HEK293T (cell line): ENCODE results near the gene ATG3.

ENCODE experiments used
- BHLHE40 ChIP-seq: fragments of 450-650 bp; IDR thresholded peaks from 2 replicates; pipeline ENCODE4 v1.6.1; 2016; ENCODE audit warnings: mild to moderate bottlenecking, moderate library complexity, borderline replicate concordance
- FOXA1 ChIP-seq: fragments of 450-650 bp; IDR thresholded peaks from 2 replicates; pipeline ENCODE4 v1.6.1; 2016; ENCODE audit warnings: mild to moderate bottlenecking
- HDGF ChIP-seq: fragments of 450-650 bp; IDR thresholded peaks from 2 replicates; pipeline ENCODE4 v1.6.1; 2017; ENCODE audit warnings: antibody characterized with exemption, borderline replicate concordance
- L3MBTL2 ChIP-seq: fragments of 450-650 bp; conservative IDR thresholded peaks from 2 replicates; pipeline ENCODE4 v1.6.1; 2016; ENCODE audit warnings: mild to moderate bottlenecking
- SP1 ChIP-seq: fragments of 450-650 bp; IDR thresholded peaks from 2 replicates; pipeline ENCODE4 v1.6.1; 2017
- SUZ12 ChIP-seq: fragments of 450-650 bp; IDR thresholded peaks from 2 replicates; pipeline ENCODE4 v1.6.1; 2016; ENCODE audit warnings: mild to moderate bottlenecking
- TARDBP ChIP-seq: fragments of 450-650 bp; IDR thresholded peaks from 2 replicates; pipeline ENCODE4 v1.6.1; 2016
- ZNF384 ChIP-seq: fragments of 450-650 bp; IDR thresholded peaks from 2 replicates; pipeline ENCODE4 v1.6.1; 2016
- TF ChIP-seq, protein P1 (sequence below): fragments of 450-650 bp; IDR thresholded peaks from 2 replicates; pipeline ENCODE4 v1.6.1; 2016

DNA sequence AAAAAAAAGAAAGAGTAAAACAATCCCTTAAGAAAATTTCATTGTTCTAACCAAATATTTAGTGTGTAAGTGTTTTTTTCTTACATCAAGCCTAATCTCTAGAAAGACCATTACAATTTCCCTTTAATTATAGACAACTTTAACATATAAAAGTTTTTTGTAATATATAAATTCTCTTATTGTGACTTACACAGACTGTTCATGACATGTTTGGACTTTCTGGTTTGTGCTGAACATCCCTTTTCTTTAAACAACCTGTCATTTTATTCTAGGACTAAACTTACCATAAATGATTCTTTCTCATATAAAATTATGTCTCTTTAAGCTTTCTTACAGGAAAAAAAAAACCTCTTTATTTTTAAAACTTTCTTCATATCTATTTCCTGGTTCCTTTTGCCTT, 49.4 kb downstream of the ATG3 start:
- TF ChIP-seq SP1 (no peak), BHLHE40 (no peak), SUZ12 (no peak), ZNF384 (no peak), HDGF (no peak), TARDBP (no peak), FOXA1 (no peak), L3MBTL2 (no peak)
- TF ChIP-seq, protein P1, sequence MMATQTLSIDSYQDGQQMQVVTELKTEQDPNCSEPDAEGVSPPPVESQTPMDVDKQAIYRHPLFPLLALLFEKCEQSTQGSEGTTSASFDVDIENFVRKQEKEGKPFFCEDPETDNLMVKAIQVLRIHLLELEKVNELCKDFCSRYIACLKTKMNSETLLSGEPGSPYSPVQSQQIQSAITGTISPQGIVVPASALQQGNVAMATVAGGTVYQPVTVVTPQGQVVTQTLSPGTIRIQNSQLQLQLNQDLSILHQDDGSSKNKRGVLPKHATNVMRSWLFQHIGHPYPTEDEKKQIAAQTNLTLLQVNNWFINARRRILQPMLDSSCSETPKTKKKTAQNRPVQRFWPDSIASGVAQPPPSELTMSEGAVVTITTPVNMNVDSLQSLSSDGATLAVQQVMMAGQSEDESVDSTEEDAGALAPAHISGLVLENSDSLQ = no peak
